GM21526 (cell line): ENCODE data around the gene INTS12.

Source experiments
- ATAC-seq: cut with Tn5 transposase; IDR thresholded peaks from one replicate; pipeline ENCODE4 v1.9.1; 2021; ENCODE audit warnings: moderate library complexity; ENCODE audit not compliant: unreplicated experiment, low FRiP score

The INTS12 gene

DNA sequence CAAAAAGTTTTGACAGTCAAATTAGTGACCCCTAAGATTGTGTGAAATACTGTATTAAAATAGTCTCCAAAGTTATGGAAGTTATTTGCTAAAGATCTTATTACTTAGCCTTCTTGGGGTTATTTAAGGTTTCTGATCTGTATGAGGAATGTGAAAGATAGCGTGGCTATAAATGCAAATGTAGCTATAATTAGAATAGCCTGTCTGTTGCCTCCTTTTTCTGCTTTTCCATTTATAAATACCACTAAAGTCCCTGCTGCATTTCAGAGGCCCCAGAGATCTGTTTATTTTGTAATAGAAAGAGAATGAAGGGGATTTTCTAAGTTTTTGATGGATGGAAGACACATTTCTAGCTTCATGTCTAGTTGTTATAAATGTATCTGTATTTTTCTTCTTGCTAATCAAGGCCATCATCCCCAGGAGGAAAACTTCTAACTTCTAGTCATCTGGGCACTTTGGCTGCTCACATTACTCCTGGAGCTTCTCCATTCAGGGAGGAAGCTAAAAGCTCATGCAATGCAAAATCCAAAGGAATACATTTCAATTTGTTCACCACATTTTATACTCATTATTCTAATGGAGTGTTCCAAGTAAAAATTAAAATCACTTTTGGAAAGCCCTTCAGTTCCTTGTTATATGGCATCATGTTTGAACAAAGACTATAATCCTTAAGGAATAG lies 73.9 kb downstream of the INTS12 start:
- ATAC-seq: no peak

DNA sequence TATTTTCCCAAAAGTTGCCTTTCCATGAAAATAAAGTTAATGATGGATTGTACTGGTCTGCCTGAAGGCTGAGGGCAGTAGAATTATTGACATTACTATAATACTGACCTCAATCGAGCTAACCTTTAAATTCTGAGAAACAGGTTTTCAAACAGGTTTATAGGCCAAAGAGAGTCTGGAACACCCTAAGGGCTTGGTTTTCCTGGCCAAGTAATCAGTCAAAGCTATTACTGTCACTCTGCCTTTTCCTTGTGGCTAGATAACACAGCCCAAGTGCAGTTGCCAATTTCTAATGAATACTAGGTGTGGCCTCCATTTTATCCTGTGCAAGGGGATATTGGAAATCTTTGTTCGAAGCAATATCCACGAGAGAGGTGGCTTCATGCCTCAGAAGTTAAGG lies 75.2 kb downstream of the INTS12 start:
- no peak for ATAC-seq
